Colonic mucosa (tissue), 4 donors: ENCODE results near the gene ZNF197. TPM values are rescaled to one million over a fixed set of nuclear protein-coding genes. Genes with fewer than 3 reads are reported as not detected.

Experiments
- DNase-seq: peaks from one replicate; pipeline ENCODE4 v3.0.0-alpha.2; 2020
- H3K27ac ChIP-seq: fragments of 200-600 bp; one replicate; pipeline ENCODE4 v1.8.0; 2021
- H3K27me3 ChIP-seq: fragments of 200-600 bp; one replicate; pipeline ENCODE4 v1.8.0; 2021
- H3K36me3 ChIP-seq: fragments of 200-600 bp; one replicate; pipeline ENCODE4 v1.8.0; 2021
- H3K4me1 ChIP-seq: fragments of 200-600 bp; one replicate; pipeline ENCODE4 v1.8.0; 2021; ENCODE audit warnings: mild to moderate bottlenecking
- H3K4me3 ChIP-seq: fragments of 200-600 bp; one replicate; pipeline ENCODE4 v1.8.0; 2021
- H3K9ac ChIP-seq, 2 donors: one replicate each; pipeline ENCODE4 v1.7.0; 2013; ENCODE audit warnings: control low read depth in 2 of 2, low read depth in 2 of 2, low read length in 2 of 2
- H3K9me3 ChIP-seq: fragments of 200-600 bp; one replicate; pipeline ENCODE4 v1.8.0; 2021
- CTCF ChIP-seq: fragments of 200-600 bp; IDR thresholded peaks from one replicate; pipeline ENCODE4 v1.8.0; 2022; ENCODE audit warnings: antibody characterized with exemption, mild to moderate bottlenecking
- intact Hi-C: fragments of 100-400 bp; cut with DNase I; formaldehyde crosslinking; loops from one replicate; pipeline ENCODE4 v1.14.1; 2022
- total RNA-seq, 2 donors: library from RNA; stranded (reverse); fragmentation: NEBNext Ultra II Directional in 1 of 2; extraction: Animal tissue kit (Norgen Biotek cat#: 25700) in 1 of 2; gene quantifications; one replicate each; pipeline ENCODE4 v1.2.1, GENCODE V29; 2021
- donor health status: healthy.
- donor health status: DM: no; HTN: no; CAD: no.
- donor health status: DM: no; HTN: no; CAD: no.

ZNF197 gene
- total RNA-seq, 2 donors from 2014 or later = 10.5 to 13.5 TPM

GRCh38 chr3:44649709-44650108, 24.9 kb downstream of the ZNF197 start:
- TF ChIP-seq CTCF = no peak
- H3K36me3 ChIP-seq = no peaks in the 10 kb centered on the region
- no peaks in the 10 kb centered on the region for H3K27me3 ChIP-seq
- intact Hi-C loops = no loop called here
- peaks cover 2% of the 10 kb centered on the region for H3K9me3 ChIP-seq
- no peaks in the 10 kb centered on the region for H3K4me1 ChIP-seq
- no peak overlapping the region for H3K9ac ChIP-seq
- no peak overlapping the region for H3K4me3 ChIP-seq
- no peak overlapping the region for H3K27ac ChIP-seq
- no peak for DNase-seq

- Histone ChIP-seq H3K9ac (no peak overlapping the region), H3K27ac (no peak overlapping the region), H3K36me3 (peaks cover 17% of the 10 kb centered on the region), H3K4me3 (no peak overlapping the region), H3K27me3 (no peaks in the 10 kb centered on the region), H3K4me1 (no peaks in the 10 kb centered on the region), H3K9me3 (no peaks in the 10 kb centered on the region)
- TF ChIP-seq CTCF = no peak
- DNase-seq = no peak
- intact Hi-C loops = no loop called here
Observed at GRCh38 chr3:44654039-44654438, 29.2 kb downstream of the ZNF197 start.

- Histone ChIP-seq H3K27ac (no peak overlapping the region), H3K27me3 (no peaks in the 10 kb centered on the region), H3K9ac (no peak overlapping the region), H3K4me1 (no peaks in the 10 kb centered on the region), H3K36me3 (peaks cover 17% of the 10 kb centered on the region), H3K4me3 (no peak overlapping the region), H3K9me3 (peaks cover 8% of the 10 kb centered on the region)
- intact Hi-C loops = no loop called here
- no peak for TF ChIP-seq CTCF
- no peak for DNase-seq
Observed at GRCh38 chr3:44659015-44659414, 34.2 kb downstream of the ZNF197 start.

- no peak for DNase-seq
- H3K4me3 ChIP-seq = no peak overlapping the region
- peaks cover 8% of the 10 kb centered on the region for H3K9me3 ChIP-seq
- no peaks in the 10 kb centered on the region for H3K27me3 ChIP-seq
- H3K4me1 ChIP-seq = no peaks in the 10 kb centered on the region
- H3K36me3 ChIP-seq = peaks cover 17% of the 10 kb centered on the region
- intact Hi-C loops = no loop called here
- no peak overlapping the region for H3K27ac ChIP-seq
- no peak overlapping the region for H3K9ac ChIP-seq
- no peak for TF ChIP-seq CTCF
Observed at GRCh38 chr3:44659434-44659833, 34.6 kb downstream of the ZNF197 start.

- H3K36me3 ChIP-seq = peaks cover 17% of the 10 kb centered on the region
- intact Hi-C loops = no loop called here
- no peak for DNase-seq
- no peaks in the 10 kb centered on the region for H3K27me3 ChIP-seq
- no peak overlapping the region for H3K27ac ChIP-seq
- no peak overlapping the region for H3K9ac ChIP-seq
- peaks cover 8% of the 10 kb centered on the region for H3K9me3 ChIP-seq
- no peak overlapping the region for H3K4me3 ChIP-seq
- no peaks in the 10 kb centered on the region for H3K4me1 ChIP-seq
- TF ChIP-seq CTCF = no peak
Observed at GRCh38 chr3:44661189-44661588, 36.4 kb downstream of the ZNF197 start.

GRCh38 chr3:44665173-44665572, 40.3 kb downstream of the ZNF197 start:
- Histone ChIP-seq H3K4me3 (no peak overlapping the region), H3K27ac (no peak overlapping the region), H3K4me1 (no peaks in the 10 kb centered on the region), H3K36me3 (no peaks in the 10 kb centered on the region), H3K27me3 (no peaks in the 10 kb centered on the region), H3K9ac (no peak overlapping the region), H3K9me3 (no peaks in the 10 kb centered on the region)
- DNase-seq = no peak
- intact Hi-C loops = no loop called here
- no peak for TF ChIP-seq CTCF
